Aorta (tissue), 5 donors: ENCODE measurements around the gene PTPRD. TPM values are rescaled to one million over a fixed set of nuclear protein-coding genes. Genes with fewer than 3 reads are reported as not detected.

Experiments used
- ATAC-seq: fragments of 200-7000 bp; cut with Tn5 transposase; one replicate; pipeline ENCODE4 v1.9.1; 2022; ENCODE audit warnings: moderate library complexity; ENCODE audit not compliant: low FRiP score
- DNase-seq, 2 donors: peaks; one replicate each; pipeline ENCODE4 v3.0.0-alpha.2; 2020
- H3K27ac ChIP-seq, 2 donors: one replicate each; pipeline ENCODE4 v1.5.1; 2013; ENCODE audit warnings: low read length in 2 of 2, mild to moderate bottlenecking in 2 of 2, moderate library complexity in 2 of 2, control low read depth in 1 of 2, inconsistent platforms in 1 of 2, low read depth in 1 of 2
- H3K27me3 ChIP-seq, 2 donors: one replicate each; pipeline ENCODE4 v1.6.1; 2013; ENCODE audit warnings: control low read depth in 1 of 2, low read length in 1 of 2, mild to moderate bottlenecking in 1 of 2, moderate library complexity in 1 of 2; ENCODE audit not compliant: insufficient read depth in 2 of 2, control insufficient read depth in 1 of 2
- H3K36me3 ChIP-seq, 2 donors: one replicate each; pipeline ENCODE4 v1.6.1; 2013; ENCODE audit warnings: control low read depth in 1 of 2, low read length in 1 of 2, mild to moderate bottlenecking in 1 of 2; ENCODE audit not compliant: insufficient read depth in 2 of 2, control insufficient read depth in 1 of 2
- H3K4me1 ChIP-seq, 2 donors: one replicate each; pipeline ENCODE4 v1.6.1; 2013; ENCODE audit warnings: low read length in 2 of 2, control low read depth in 1 of 2, mild to moderate bottlenecking in 1 of 2, moderate library complexity in 1 of 2; ENCODE audit not compliant: insufficient read depth in 2 of 2, control insufficient read depth in 1 of 2
- H3K4me3 ChIP-seq, 2 donors: one replicate each; pipeline ENCODE4 v1.5.1; 2013; ENCODE audit warnings: low read length in 2 of 2, control low read depth in 1 of 2, mild to moderate bottlenecking in 1 of 2
- H3K9me3 ChIP-seq: one replicate; pipeline ENCODE4 v1.6.1; 2013; ENCODE audit warnings: mild to moderate bottlenecking, low read length; ENCODE audit not compliant: control insufficient read depth
- WGBS, 2 donors: extraction: QIAGEN DNeasy Blood & Tissue Kit; methylation state at CpG; one replicate each; pipeline ENCODE4 v1.1.7; 2013; 5-methylcytosine and 5-hydroxymethylcytosine counted together
- intact Hi-C, 2 donors: fragments of 100-400 bp; cut with DNase I; formaldehyde crosslinking; loops; one replicate each; pipeline versions ENCODE4 v1.14.2 to v1.15.0; 2022
- polyA plus RNA-seq, 2 donors: library from polyadenylated mRNA; stranded (reverse); fragments of 200-250 nt; gene quantifications; one replicate each; pipeline ENCODE4 v1.2.3, GENCODE V29; 2013
- total RNA-seq, 2 donors: library from RNA; stranded (reverse); fragmentation: NEBNext Ultra II Directional; extraction: Animal tissue kit (Norgen Biotek cat#: 25700); gene quantifications; one replicate each; pipeline ENCODE4 v1.2.1, GENCODE V29; 2021
- donor health status: healthy with polysubstance abuse.
- donor health status: Bipolar disorder and iron deficiency.
- donor health status: DM: no; HTN: no; CAD: no.
- donor health status: DM: no; HTN: no; CAD: no.
- donor health status: DM: yes; HTN: yes; CAD: no.

The PTPRD gene
- total and polyA plus RNA-seq, 4 donors: 1.5 to 92.0 (median 29.4) TPM

GRCh38 chr9:10605388-10605787 lies 7.4 kb downstream of the PTPRD start:
- 63 to 68% methylated on average over 4 of the region's 4 CpGs for WGBS, 2 donors
- Histone ChIP-seq H3K27ac (no peak overlapping the region), H3K27me3 (no peaks in the 10 kb centered on the region), H3K9me3 (no peaks in the 10 kb centered on the region), H3K4me3 (no peak overlapping the region), H3K36me3 (no peaks in the 10 kb centered on the region), H3K4me1 (no peaks in the 10 kb centered on the region)
- no peak for DNase-seq
- intact Hi-C loops: no loop called here
- no peak for ATAC-seq

- intact Hi-C loops: no loop called here
- 37 to 39% methylated on average over 1 of the region's 1 CpG for WGBS, 2 donors
- no peak for DNase-seq
These were observed 7.9 kb downstream of the PTPRD start for GRCh38 chr9:10604927-10605326.

GRCh38 chr9:10597801-10598200 lies 15.0 kb downstream of the PTPRD start:
- intact Hi-C loops: no loop called here
- H3K4me3 ChIP-seq: no peak overlapping the region
- WGBS, 2 donors: 63 to 70% methylated on average over 3 of the region's 3 CpGs
- no peak overlapping the region for H3K27ac ChIP-seq
- ATAC-seq: no peak
- no peak for DNase-seq
- H3K9me3 ChIP-seq: no peaks in the 10 kb centered on the region
- H3K36me3 ChIP-seq: no peaks in the 10 kb centered on the region
- H3K27me3 ChIP-seq: no peaks in the 10 kb centered on the region
- no peaks in the 10 kb centered on the region for H3K4me1 ChIP-seq

More at GRCh38 chr9:10604927-10605326, 7.9 kb downstream of the PTPRD start:
- no peak overlapping the region for H3K27ac ChIP-seq
- H3K27me3 ChIP-seq: no peaks in the 10 kb centered on the region
- H3K36me3 ChIP-seq: no peaks in the 10 kb centered on the region
- H3K4me1 ChIP-seq: no peaks in the 10 kb centered on the region
- H3K4me3 ChIP-seq: no peak overlapping the region
- no peak for ATAC-seq
- H3K9me3 ChIP-seq: no peaks in the 10 kb centered on the region

- Histone ChIP-seq H3K27ac (no peak overlapping the region), H3K36me3 (no peaks in the 10 kb centered on the region), H3K4me3 (no peak overlapping the region), H3K4me1 (no peaks in the 10 kb centered on the region), H3K27me3 (peaks cover 0 to 1% of the 10 kb centered on the region in 2 donors), H3K9me3 (peaks cover 5% of the 10 kb centered on the region)
- ATAC-seq: no peak
- DNase-seq: no peak
- intact Hi-C loops: no loop called here
- WGBS, 2 donors: 47 to 53% methylated on average over 3 of the region's 3 CpGs
These were observed 18.3 kb downstream of the PTPRD start for GRCh38 chr9:10594482-10594881.

GRCh38 chr9:10586407-10586806 lies 26.4 kb downstream of the PTPRD start:
- H3K4me3 ChIP-seq: no peak overlapping the region
- no peaks in the 10 kb centered on the region for H3K9me3 ChIP-seq
- no peaks in the 10 kb centered on the region for H3K27me3 ChIP-seq
- H3K36me3 ChIP-seq: no peaks in the 10 kb centered on the region
- ATAC-seq (no peak), DNase-seq (no peak)
- no peaks in the 10 kb centered on the region for H3K4me1 ChIP-seq
- intact Hi-C loops: no loop called here
- 54 to 69% methylated on average over 6 of the region's 6 CpGs for WGBS, 2 donors
- H3K27ac ChIP-seq: no peak overlapping the region

- DNase-seq (no peak), ATAC-seq (no peak)
- Histone ChIP-seq H3K36me3 (no peaks in the 10 kb centered on the region), H3K27me3 (no peaks in the 10 kb centered on the region), H3K27ac (no peak overlapping the region), H3K9me3 (no peaks in the 10 kb centered on the region), H3K4me1 (no peaks in the 10 kb centered on the region), H3K4me3 (no peak overlapping the region)
- intact Hi-C loops: no loop called here
- 84 to 89% methylated on average over 5 of the region's 5 CpGs for WGBS, 2 donors
These were observed 41.1 kb downstream of the PTPRD start for GRCh38 chr9:10571699-10572098.

GRCh38 chr9:10566848-10567247 lies 46.0 kb downstream of the PTPRD start:
- Histone ChIP-seq H3K27me3 (no peaks in the 10 kb centered on the region), H3K4me1 (no peaks in the 10 kb centered on the region), H3K27ac (no peak overlapping the region), H3K4me3 (no peak overlapping the region), H3K9me3 (no peaks in the 10 kb centered on the region), H3K36me3 (no peaks in the 10 kb centered on the region)
- intact Hi-C loops: no loop called here
- WGBS, 2 donors: 29 to 35% methylated on average over 1 of the region's 1 CpG
- ATAC-seq (no peak), DNase-seq (no peak)

- Histone ChIP-seq H3K4me3 (no peak overlapping the region), H3K27ac (no peak overlapping the region), H3K4me1 (no peaks in the 10 kb centered on the region), H3K9me3 (no peaks in the 10 kb centered on the region), H3K27me3 (no peaks in the 10 kb centered on the region), H3K36me3 (no peaks in the 10 kb centered on the region)
- WGBS, 2 donors: 71 to 73% methylated on average over 1 of the region's 1 CpG
- ATAC-seq: no peak
- intact Hi-C loops: no loop called here
- no peak for DNase-seq
These were observed 50.0 kb downstream of the PTPRD start for GRCh38 chr9:10562581-10563343.

GRCh38 chr9:10548348-10548747 lies 64.5 kb downstream of the PTPRD start:
- Histone ChIP-seq H3K36me3 (no peaks in the 10 kb centered on the region), H3K27me3 (no peaks in the 10 kb centered on the region), H3K4me3 (no peak overlapping the region), H3K9me3 (no peaks in the 10 kb centered on the region), H3K4me1 (no peaks in the 10 kb centered on the region), H3K27ac (no peak overlapping the region)
- no peak for ATAC-seq
- WGBS, 2 donors: 41 to 51% methylated on average over 1 of the region's 1 CpG
- DNase-seq: no peak
- intact Hi-C loops: no loop called here
